Cardiac muscle cell (in vitro differentiated cells and primary cell): ENCODE measurements around the gene NOC4L. TPM values are rescaled to one million over a fixed set of nuclear protein-coding genes. Genes with fewer than 3 reads are reported as not detected.
A peak's percentile ranks its signal among the peaks of the same experiment; 100 is the strongest.

Experiments
- DNase-seq, 2 donors: peaks; one replicate each; pipeline versions ENCODE4 v3.0.0 to v3.0.0-alpha.2; 2010 to 2017; ENCODE audit warnings: low read depth in 1 of 2, low spot score in 1 of 2
- H3K27ac ChIP-seq: fragments of 200-600 bp; sonication (generic); 2 replicates; pipeline ENCODE4 v1.5.1; 2016
- H3K27me3 ChIP-seq: fragments of 200-600 bp; sonication (generic); 2 replicates; pipeline ENCODE4 v1.6.0; 2016; ENCODE audit warnings: control low read depth
- H3K36me3 ChIP-seq: fragments of 200-600 bp; sonication (generic); 2 replicates; pipeline ENCODE4 v1.5.1; 2016; ENCODE audit warnings: control low read depth
- H3K4me1 ChIP-seq: fragments of 200-600 bp; sonication (generic); 2 replicates; pipeline ENCODE4 v1.8.1; 2017; ENCODE audit warnings: low read depth, mild to moderate bottlenecking, mixed run types
- H3K4me3 ChIP-seq: fragments of 200-600 bp; sonication (generic); 2 replicates; pipeline ENCODE4 v1.5.1; 2016; ENCODE audit warnings: mild to moderate bottlenecking
- H3K9me3 ChIP-seq: fragments of 200-600 bp; sonication (generic); 2 replicates; pipeline ENCODE4 v1.5.1; 2017; ENCODE audit warnings: low read depth, mild to moderate bottlenecking, control low read depth
- polyA plus RNA-seq: library from polyadenylated mRNA; unstranded; fragments of >200 nt; fragmentation: Nextera tagmentation; extraction: Ambion mirVana; gene quantifications from 2 replicates; pipeline ENCODE4 v1.2.1, GENCODE V29; 2016
- total RNA-seq: library from RNA; depleted of rRNA; stranded (reverse); fragments of >200 nt; gene quantifications from 2 replicates; pipeline ENCODE4 v1.2.3, GENCODE V29; 2016
- TF ChIP-seq, protein P1 (sequence below): IDR thresholded peaks from 2 replicates; pipeline ENCODE4 v1.5.1; 2012; ENCODE audit warnings: low read depth, mild to moderate bottlenecking, low read length

The NOC4L gene
- total and polyA plus RNA-seq, 2 experiments from 2014 or later = 17.1 to 33.1 TPM

DNA sequence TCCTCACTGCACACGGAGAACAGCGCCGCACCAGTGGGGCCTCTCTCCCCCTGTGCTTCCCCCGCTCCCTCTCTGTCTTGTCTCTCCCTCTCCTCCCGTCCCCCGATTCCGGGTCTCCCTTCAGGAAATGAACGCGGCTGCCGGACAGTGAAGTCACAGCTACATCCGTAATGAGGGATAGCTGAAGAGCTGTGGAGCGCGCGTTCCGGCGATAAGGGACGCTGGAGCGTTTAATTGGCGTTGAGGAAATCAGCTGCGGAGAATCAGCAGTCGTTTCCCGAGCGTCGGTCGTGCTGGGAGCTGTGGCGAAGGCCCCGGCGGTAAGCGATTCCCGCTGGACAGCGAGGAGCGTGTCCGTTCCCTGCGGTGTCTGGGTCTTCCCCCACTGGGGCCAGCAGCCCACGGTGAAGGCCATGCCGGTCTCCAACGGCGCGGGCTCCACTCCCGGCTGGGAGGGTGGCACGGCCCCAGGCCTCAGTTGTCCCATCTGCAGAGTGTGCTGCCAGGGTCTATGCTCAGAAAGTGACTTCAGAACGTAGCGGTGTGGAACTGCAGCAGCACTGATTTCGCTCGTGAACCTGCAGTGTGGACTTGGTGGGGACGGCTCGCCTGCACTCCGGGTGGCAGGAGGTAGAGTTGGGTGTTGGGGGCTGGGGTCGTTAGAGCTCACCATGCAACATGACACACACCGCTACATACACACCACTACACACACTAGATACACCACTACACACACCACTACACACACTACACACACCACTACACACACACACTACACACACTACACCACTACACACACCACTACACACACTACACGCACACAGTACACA, 10.9 kb downstream of the NOC4L start:
- no peak overlapping the region for H3K27ac ChIP-seq
- no peaks in the 10 kb centered on the region for H3K4me1 ChIP-seq
- TF ChIP-seq, protein P1, sequence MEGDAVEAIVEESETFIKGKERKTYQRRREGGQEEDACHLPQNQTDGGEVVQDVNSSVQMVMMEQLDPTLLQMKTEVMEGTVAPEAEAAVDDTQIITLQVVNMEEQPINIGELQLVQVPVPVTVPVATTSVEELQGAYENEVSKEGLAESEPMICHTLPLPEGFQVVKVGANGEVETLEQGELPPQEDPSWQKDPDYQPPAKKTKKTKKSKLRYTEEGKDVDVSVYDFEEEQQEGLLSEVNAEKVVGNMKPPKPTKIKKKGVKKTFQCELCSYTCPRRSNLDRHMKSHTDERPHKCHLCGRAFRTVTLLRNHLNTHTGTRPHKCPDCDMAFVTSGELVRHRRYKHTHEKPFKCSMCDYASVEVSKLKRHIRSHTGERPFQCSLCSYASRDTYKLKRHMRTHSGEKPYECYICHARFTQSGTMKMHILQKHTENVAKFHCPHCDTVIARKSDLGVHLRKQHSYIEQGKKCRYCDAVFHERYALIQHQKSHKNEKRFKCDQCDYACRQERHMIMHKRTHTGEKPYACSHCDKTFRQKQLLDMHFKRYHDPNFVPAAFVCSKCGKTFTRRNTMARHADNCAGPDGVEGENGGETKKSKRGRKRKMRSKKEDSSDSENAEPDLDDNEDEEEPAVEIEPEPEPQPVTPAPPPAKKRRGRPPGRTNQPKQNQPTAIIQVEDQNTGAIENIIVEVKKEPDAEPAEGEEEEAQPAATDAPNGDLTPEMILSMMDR = no peak
- no peaks in the 10 kb centered on the region for H3K36me3 ChIP-seq
- H3K9me3 ChIP-seq = no peaks in the 10 kb centered on the region
- DNase-seq = peak; percentile 14 to 28
- H3K27me3 ChIP-seq = no peaks in the 10 kb centered on the region
- no peak overlapping the region for H3K4me3 ChIP-seq

DNA sequence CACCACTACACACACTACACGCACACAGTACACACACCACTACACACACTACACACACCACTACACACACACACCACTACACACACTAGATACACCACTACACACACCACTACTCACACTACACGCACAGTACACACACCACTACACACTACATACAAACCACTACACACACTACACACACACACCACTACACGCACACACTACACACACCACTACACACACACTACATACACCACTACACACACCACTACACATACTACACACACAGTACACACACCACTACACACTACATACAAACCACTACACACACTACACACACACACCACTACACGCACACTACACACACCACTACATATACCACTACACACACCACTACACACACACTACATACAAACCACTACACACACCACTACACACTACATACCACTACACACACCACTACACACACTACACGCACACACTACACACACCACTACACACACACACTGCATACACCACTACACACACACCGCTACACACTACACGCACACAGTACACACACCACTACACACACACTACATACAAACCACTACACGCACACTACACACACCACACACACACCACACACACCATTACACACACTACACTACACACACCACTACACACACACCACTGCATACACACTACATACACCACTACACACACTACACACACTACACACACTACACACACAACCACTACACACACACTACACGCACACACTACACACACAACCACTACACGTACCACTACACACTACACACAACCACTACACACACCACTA, 11.7 kb downstream of the NOC4L start:
- no peak for DNase-seq

DNA sequence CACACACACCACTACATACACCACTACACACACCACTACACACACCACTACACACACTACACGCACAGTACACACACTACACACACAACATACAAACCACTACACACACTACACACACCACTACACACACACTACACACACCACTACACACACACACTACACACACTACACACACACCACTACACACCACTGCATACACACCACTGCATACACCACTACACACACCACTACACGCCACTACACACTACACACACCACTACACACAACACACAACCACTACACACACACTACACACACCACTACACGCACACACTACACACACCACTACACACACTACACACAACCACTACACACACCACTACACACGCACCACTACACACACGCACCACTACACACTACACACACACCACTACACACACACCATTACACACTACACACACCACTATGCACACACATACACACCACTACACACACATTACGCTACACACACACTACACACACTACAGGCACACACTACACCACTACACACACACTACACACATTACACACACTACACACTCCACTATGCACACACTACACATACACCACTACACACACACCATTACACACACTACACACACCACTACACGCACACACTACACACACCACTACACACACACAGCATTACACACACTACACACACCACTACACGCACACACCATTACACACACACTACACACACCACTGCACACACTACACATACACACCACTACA, 12.5 kb downstream of the NOC4L start:
- H3K4me3 ChIP-seq = no peak overlapping the region
- no peaks in the 10 kb centered on the region for H3K9me3 ChIP-seq
- no peak overlapping the region for H3K27ac ChIP-seq
- no peaks in the 10 kb centered on the region for H3K36me3 ChIP-seq
- H3K27me3 ChIP-seq = no peaks in the 10 kb centered on the region
- DNase-seq = no peak
- no peaks in the 10 kb centered on the region for H3K4me1 ChIP-seq
- TF ChIP-seq, protein P1 = no peak

More for the DNA sequence above, 11.7 kb downstream of the NOC4L start:
- no peak overlapping the region for H3K4me3 ChIP-seq
- H3K36me3 ChIP-seq = no peaks in the 10 kb centered on the region
- H3K27me3 ChIP-seq = no peaks in the 10 kb centered on the region
- no peak overlapping the region for H3K27ac ChIP-seq
- H3K4me1 ChIP-seq = no peaks in the 10 kb centered on the region
- TF ChIP-seq, protein P1 = no peak
- no peaks in the 10 kb centered on the region for H3K9me3 ChIP-seq

DNA sequence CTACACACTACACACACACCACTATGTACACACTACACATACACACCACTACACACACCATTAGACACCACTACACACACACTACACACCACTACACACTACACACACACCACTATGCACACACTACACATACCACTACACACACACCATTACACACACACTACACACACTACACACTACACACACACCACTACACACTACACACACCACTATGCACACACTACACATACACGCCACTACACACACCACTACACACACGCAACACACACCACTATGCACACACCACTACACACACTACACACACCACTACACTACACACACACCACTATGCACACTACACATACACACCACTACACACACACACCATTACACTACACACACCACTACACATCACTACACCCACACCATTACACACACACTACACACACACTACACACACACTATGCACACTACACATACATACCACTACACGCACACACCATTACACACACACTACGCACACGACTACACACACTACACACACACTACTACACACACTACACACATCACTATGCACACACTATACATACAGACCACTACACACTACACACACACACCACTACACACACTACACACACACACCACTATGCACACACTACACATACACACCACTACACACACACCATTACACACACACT, 13.6 kb downstream of the NOC4L start:
- no peak overlapping the region for H3K4me3 ChIP-seq
- no peak overlapping the region for H3K27ac ChIP-seq
- H3K27me3 ChIP-seq = peaks cover 5% of the 10 kb centered on the region
- no peak for DNase-seq
- TF ChIP-seq, protein P1 = no peak
- no peaks in the 10 kb centered on the region for H3K9me3 ChIP-seq
- no peaks in the 10 kb centered on the region for H3K36me3 ChIP-seq
- H3K4me1 ChIP-seq = no peaks in the 10 kb centered on the region
